K562 (cell line): ENCODE results near the gene GBF1. TPM values are rescaled to one million over a fixed set of nuclear protein-coding genes. Genes with fewer than 3 reads are reported as not detected.

ENCODE experiments used
- ARNT ChIP-seq, 2 experiments: fragments of 450-650 bp; IDR thresholded peaks; 2 replicates each; pipeline ENCODE4 v1.6.1; 2016; ENCODE audit warnings: mild to moderate bottlenecking in 1 of 2
- BCL6 ChIP-seq: fragments of 250-450 bp; sonication (Bioruptor Pico); IDR thresholded peaks from 2 replicates; pipeline ENCODE4 v1.4.0; 2020
- BCOR ChIP-seq: fragments of 450-650 bp; IDR thresholded peaks from 2 replicates; pipeline ENCODE4 v1.6.1; 2016
- BMI1 ChIP-seq: fragments of 150-350 bp; IDR thresholded peaks from 2 replicates; pipeline ENCODE4 v1.6.1; 2014; ENCODE audit warnings: low read length
- C11orf30 ChIP-seq: fragments of 450-650 bp; IDR thresholded peaks from 2 replicates; pipeline ENCODE4 v1.6.1; 2016; ENCODE audit warnings: low read depth, mild to moderate bottlenecking
- CBFA2T2 ChIP-seq: fragments of 450-650 bp; conservative IDR thresholded peaks from 2 replicates; pipeline ENCODE4 v1.6.1; 2017; ENCODE audit warnings: mild to moderate bottlenecking
- DIDO1 ChIP-seq: fragments of 450-650 bp; IDR thresholded peaks from 2 replicates; pipeline ENCODE4 v1.6.1; 2016; ENCODE audit warnings: low read depth, missing biosample characterization, missing genetic modification characterization
- EP400 ChIP-seq: fragments of 450-650 bp; IDR thresholded peaks from 2 replicates; pipeline ENCODE4 v1.6.1; 2017; ENCODE audit warnings: antibody characterized with exemption, mild to moderate bottlenecking, moderate library complexity
- KLF6 ChIP-seq: fragments of 250-450 bp; sonication (Bioruptor Pico); IDR thresholded peaks from 2 replicates; pipeline ENCODE4 v1.4.0; 2020; ENCODE audit warnings: mild to moderate bottlenecking, moderate library complexity, borderline replicate concordance
- MCM5 ChIP-seq: fragments of 450-650 bp; IDR thresholded peaks from 2 replicates; pipeline ENCODE4 v1.6.1; 2016; ENCODE audit warnings: low read depth
- POU5F1 ChIP-seq: fragments of 150-350 bp; IDR thresholded peaks from 2 replicates; pipeline ENCODE4 v1.6.1; 2014; ENCODE audit warnings: borderline replicate concordance, low read length, low read depth, mild to moderate bottlenecking; ENCODE audit not compliant: partially characterized antibody
- PYGO2 ChIP-seq: fragments of 450-650 bp; IDR thresholded peaks from 2 replicates; pipeline ENCODE4 v1.6.1; 2016; ENCODE audit warnings: mild to moderate bottlenecking, missing genetic modification characterization, moderate library complexity, missing compliant biosample characterization
- RAD51 ChIP-seq: fragments of 450-650 bp; IDR thresholded peaks from 2 replicates; pipeline ENCODE4 v1.7.1; 2016; ENCODE audit warnings: low read depth, mild to moderate bottlenecking, borderline replicate concordance
- RBFOX2 ChIP-seq: fragments of 200-400 bp; formaldehyde crosslinking; IDR thresholded peaks from 2 replicates; pipeline ENCODE4 v1.6.1; 2017; ENCODE audit warnings: low read depth, mild to moderate bottlenecking, low read length, moderate library complexity
- STAT5B ChIP-seq: fragments of 250-450 bp; sonication (Bioruptor Pico); IDR thresholded peaks from 2 replicates; pipeline ENCODE4 v1.8.0; 2021; ENCODE audit warnings: mild to moderate bottlenecking, inconsistent platforms
- TBP ChIP-seq: optimal IDR thresholded peaks from 2 replicates; pipeline ENCODE3; 2011; ENCODE audit warnings: low read depth, low read length, improper control_type of control experiment
- U2AF2 ChIP-seq: fragments of 200-400 bp; formaldehyde crosslinking; optimal IDR thresholded peaks from 2 replicates; pipeline ENCODE3; 2017; ENCODE audit warnings: low read depth, mild to moderate bottlenecking, low read length
- ZNF695 ChIP-seq: fragments of 450-650 bp; formaldehyde crosslinking; IDR thresholded peaks from 2 replicates; pipeline ENCODE4 v1.4.0; 2020; ENCODE audit warnings: mild to moderate bottlenecking, moderate library complexity
- polyA plus RNA-seq, 8 experiments: library from polyadenylated mRNA; depleted of rRNA in 4 of 8; stranded (reverse) in 5 of 8; unstranded in 3 of 8; fragments of >200 nt; fragmentation: Nextera tagmentation in 2 of 8; fragmentation: Illumina TruSeq in 1 of 8; extraction: Ambion mirVana in 2 of 8; extraction: Trizol in 1 of 8; gene quantifications; 2 replicates each; pipeline versions ENCODE4 v1.2.1 to v1.2.3, GENCODE V29; 2011 to 2014; ENCODE audit warnings: inconsistent platforms in 1 of 8, missing spikeins in 1 of 8
- total RNA-seq, 7 experiments: library from RNA; depleted of rRNA in 6 of 7; stranded (reverse); fragments of >200 nt in 6 of 7; fragmentation: Illumina TruSeq in 2 of 7; extraction: Trizol in 2 of 7; gene quantifications; 2 replicates each; pipeline versions ENCODE4 v1.2.1 to v1.2.3, GENCODE V29; 2011 to 2021; ENCODE audit warnings: low replicate concordance in 1 of 7
- TF ChIP-seq, protein P1 (sequence below), 2 experiments: fragments of 450-650 bp; conservative IDR thresholded peaks; 2 replicates each; pipeline ENCODE4 v1.6.1; 2017; ENCODE audit warnings: mild to moderate bottlenecking in 2 of 2, moderate library complexity in 2 of 2
- TF ChIP-seq, protein P2 (sequence below): fragments of 200-400 bp; formaldehyde crosslinking; IDR thresholded peaks from 2 replicates; pipeline ENCODE4 v1.6.1; 2017; ENCODE audit warnings: mild to moderate bottlenecking, low read depth, low read length, moderate library complexity

GBF1 gene
- total and polyA plus RNA-seq, 9 of the 15 experiments (the other 6 are each of a cell fraction or from before 2014, with no cell fraction given) = 0.69 to 28.0 (median 10.3) TPM

DNA sequence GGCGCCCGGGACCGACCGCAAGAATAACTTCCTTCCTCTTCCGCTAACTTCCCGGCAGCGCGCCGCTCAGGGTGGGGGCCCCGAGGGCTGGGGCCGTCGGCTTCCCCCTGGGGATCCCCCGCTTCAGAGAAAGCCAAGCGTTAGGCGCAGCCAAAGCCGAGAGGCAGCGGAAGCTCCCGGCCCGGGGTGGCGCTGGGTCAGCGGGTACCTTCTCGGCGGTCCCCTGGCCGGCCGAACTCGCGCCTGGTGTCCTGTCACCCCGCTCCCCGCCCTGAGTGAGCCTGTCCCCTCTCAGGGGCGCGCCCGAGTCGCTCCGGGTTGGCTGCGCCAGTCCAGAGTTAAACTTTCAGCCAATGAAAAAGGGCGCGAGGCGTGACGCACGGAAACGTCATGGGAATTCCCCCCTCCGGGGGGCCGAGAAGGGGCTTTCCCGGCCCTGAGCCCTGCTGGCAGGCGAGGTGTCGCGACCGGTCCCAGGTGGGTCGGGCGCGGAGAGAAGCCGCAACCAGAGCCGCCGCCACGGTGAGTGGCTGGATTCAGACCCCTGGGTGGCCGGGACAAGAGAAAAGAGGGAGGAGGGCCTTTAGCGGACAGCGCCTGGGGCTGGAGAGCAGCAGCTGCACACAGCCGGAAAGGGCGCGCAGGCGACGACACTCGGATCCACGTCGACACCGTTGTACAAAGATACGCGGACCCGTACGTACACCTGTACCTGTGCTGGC is 148.9 kb downstream of the GBF1 start (continued):
- no peak for TF ChIP-seq POU5F1
- TF ChIP-seq, protein P1, sequence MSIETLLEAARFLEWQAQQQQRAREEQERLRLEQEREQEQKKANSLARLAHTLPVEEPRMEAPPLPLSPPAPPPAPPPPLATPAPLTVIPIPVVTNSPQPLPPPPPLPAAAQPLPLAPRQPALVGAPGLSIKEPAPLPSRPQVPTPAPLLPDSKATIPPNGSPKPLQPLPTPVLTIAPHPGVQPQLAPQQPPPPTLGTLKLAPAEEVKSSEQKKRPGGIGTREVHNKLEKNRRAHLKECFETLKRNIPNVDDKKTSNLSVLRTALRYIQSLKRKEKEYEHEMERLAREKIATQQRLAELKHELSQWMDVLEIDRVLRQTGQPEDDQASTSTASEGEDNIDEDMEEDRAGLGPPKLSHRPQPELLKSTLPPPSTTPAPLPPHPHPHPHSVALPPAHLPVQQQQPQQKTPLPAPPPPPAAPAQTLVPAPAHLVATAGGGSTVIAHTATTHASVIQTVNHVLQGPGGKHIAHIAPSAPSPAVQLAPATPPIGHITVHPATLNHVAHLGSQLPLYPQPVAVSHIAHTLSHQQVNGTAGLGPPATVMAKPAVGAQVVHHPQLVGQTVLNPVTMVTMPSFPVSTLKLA (conservative IDR thresholded peaks at IDR 0.05) = peak; percentile 87 to 92
- TF ChIP-seq RAD51 = no peak
- TF ChIP-seq C11orf30 = peak; percentile 16; the same call in 1 of the 2 replicates
- no peak for TF ChIP-seq DIDO1 (tag)
- TF ChIP-seq ZNF695 = no peak
- no peak for TF ChIP-seq MCM5
- TF ChIP-seq RBFOX2 = peak; percentile 81
- no peak for TF ChIP-seq KLF6
- TF ChIP-seq, protein P2, sequence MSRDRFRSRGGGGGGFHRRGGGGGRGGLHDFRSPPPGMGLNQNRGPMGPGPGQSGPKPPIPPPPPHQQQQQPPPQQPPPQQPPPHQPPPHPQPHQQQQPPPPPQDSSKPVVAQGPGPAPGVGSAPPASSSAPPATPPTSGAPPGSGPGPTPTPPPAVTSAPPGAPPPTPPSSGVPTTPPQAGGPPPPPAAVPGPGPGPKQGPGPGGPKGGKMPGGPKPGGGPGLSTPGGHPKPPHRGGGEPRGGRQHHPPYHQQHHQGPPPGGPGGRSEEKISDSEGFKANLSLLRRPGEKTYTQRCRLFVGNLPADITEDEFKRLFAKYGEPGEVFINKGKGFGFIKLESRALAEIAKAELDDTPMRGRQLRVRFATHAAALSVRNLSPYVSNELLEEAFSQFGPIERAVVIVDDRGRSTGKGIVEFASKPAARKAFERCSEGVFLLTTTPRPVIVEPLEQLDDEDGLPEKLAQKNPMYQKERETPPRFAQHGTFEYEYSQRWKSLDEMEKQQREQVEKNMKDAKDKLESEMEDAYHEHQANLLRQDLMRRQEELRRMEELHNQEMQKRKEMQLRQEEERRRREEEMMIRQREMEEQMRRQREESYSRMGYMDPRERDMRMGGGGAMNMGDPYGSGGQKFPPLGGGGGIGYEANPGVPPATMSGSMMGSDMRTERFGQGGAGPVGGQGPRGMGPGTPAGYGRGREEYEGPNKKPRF = no peak
- no peak for TF ChIP-seq CBFA2T2
- no peak for TF ChIP-seq BCL6 (CRISPR knock-in tag)
- TF ChIP-seq BMI1 = no peak
- TF ChIP-seq U2AF2 = no peak
- no peak for TF ChIP-seq ARNT (IDR thresholded peaks at IDR 0.05)
- TF ChIP-seq BCOR = no peak
- TF ChIP-seq TBP = peak; percentile 43
- TF ChIP-seq EP400 = peak; percentile 67
- no peak for TF ChIP-seq STAT5B (CRISPR knock-in tag)
- TF ChIP-seq PYGO2 = no peak
